ENCODE data around the gene RBM19.

DNA sequence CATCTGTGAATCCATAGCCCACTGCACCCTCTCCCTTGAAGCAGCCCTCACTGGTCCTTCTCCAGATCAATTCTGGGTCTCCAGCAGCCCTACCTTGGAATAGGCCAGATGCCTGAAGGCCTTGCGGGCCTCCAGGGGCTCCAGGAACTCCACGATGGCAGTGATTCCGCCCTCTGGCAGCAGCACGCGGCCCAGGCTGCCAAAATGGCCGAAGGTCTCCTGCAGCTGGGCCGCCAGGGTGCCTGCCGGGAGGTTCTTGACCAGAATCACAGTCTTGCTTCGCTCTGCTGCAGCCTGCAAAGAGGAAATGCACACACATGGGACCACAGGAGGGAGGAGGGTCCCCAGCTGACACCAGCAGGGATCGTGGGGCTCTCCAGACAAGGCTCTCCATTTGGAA, 26.3 kb downstream of the RBM19 start:
- no peak for TF ChIP-seq SIN3A (IDR thresholded peaks at IDR 0.05; ENCODE audit: borderline replicate concordance, insufficient read depth, low read length)
- TF ChIP-seq, protein P1, sequence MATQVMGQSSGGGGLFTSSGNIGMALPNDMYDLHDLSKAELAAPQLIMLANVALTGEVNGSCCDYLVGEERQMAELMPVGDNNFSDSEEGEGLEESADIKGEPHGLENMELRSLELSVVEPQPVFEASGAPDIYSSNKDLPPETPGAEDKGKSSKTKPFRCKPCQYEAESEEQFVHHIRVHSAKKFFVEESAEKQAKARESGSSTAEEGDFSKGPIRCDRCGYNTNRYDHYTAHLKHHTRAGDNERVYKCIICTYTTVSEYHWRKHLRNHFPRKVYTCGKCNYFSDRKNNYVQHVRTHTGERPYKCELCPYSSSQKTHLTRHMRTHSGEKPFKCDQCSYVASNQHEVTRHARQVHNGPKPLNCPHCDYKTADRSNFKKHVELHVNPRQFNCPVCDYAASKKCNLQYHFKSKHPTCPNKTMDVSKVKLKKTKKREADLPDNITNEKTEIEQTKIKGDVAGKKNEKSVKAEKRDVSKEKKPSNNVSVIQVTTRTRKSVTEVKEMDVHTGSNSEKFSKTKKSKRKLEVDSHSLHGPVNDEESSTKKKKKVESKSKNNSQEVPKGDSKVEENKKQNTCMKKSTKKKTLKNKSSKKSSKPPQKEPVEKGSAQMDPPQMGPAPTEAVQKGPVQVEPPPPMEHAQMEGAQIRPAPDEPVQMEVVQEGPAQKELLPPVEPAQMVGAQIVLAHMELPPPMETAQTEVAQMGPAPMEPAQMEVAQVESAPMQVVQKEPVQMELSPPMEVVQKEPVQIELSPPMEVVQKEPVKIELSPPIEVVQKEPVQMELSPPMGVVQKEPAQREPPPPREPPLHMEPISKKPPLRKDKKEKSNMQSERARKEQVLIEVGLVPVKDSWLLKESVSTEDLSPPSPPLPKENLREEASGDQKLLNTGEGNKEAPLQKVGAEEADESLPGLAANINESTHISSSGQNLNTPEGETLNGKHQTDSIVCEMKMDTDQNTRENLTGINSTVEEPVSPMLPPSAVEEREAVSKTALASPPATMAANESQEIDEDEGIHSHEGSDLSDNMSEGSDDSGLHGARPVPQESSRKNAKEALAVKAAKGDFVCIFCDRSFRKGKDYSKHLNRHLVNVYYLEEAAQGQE (IDR thresholded peaks at IDR 0.05; ENCODE audit: insufficient read depth in 1 of 2, low read depth in 2 of 2, low read length in 2 of 2), result no peak

Data from PFSK-1 (cell line).